Activated CD4-positive, alpha-beta T cell treated with anti-CD3 and anti-CD28 coated beads for 48 hours (primary cell): Measurements from ENCODE around the gene PPP2R1B.
"Not testable (repeated sequence)": the region's sequence is repeated elsewhere in the genome, so short reads cannot be mapped to it uniquely, and the experiment has no call there.

Source experiments
- DNase-seq: peaks from one replicate; pipeline ENCODE4 v3.0.0-alpha.2; 2020

Gene PPP2R1B

DNA sequence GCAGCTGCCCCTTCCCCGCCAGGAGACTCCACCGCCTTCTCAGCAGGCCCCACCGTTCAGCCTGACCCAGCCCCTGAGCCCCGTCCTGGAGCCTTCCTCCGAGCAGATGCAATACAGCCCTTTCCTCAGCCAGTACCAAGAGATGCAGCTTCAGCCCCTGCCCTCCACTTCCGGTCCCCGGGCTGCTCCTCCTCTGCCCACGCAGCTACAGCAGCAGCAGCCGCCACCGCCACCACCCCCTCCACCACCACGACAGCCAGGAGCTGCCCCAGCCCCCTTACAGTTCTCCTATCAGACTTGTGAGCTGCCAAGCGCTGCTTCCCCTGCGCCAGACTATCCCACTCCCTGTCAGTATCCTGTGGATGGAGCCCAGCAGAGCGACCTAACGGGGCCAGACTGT, 42.6 kb downstream of the PPP2R1B start:
- DNase-seq: no peak

DNA sequence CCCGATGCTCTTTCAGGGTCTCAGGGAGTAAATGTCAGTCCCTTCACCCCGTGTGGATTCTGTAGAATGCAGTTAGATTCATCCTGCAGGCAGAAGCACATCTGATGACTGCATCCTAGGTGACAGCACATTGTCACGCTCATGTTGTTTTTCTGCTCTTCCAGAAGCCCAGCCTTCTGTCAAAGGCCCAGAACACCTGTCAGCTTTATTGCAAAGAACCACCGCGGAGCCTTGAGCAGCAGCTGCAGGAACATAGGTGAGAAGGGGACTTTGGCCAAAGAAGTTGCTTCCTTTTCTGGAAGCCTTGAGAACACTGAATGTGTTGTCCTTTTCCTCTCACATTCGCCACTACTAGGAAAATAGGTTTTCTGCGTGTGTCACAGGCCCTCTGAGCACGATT, 43.7 kb downstream of the PPP2R1B start:
- DNase-seq: no peak

DNA sequence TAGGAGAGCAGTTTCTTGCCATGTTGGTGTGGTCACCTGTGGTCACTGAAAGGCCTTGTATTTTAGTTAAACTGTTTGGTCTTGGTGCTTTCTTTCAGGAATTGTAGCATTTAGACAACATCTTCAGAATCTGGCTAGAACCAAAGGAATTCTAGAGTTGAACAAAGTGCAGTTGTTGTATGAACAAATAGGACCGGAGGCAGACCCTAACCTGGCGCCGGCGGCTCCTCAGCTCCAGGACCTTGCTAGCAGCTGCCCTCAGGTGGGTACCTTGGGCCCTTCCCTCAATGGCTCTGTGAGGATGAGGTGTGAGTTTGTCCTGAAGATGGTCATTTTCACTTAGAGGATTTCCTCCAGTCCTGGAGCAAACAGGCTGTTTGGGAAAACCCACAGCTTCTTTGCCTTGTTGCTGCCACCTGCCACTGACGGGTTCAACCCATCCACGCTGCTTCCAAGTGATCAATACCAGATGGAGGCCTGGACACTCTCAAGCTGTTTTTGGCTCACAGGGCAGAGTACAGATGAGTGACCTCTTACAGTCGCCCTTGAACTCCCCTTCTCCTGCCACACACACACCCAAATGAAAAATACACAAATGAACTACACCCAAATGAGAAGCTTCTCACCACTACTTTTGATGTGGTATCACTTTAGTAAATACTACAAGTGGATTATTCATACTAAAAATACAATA, 45.2 kb downstream of the PPP2R1B start:
- no peak for DNase-seq

DNA sequence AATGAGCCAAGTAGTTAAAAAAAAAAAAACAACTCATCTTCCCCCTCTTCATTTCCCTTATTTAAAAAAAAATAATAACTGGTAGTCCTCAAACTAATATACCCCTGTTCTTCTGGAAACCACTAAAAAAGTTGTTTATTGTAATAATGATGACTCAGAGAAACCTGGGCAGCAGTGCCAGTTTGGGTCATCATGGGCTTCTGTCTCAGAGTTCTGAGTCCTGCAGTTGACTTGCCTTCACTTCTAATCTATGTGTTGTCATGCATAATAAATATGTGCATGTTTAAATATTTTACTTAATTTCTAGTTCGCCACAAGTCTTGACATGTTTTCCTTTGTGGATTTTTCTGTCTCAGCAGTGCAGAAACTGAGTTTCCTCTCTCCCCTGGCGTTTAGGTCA, 46.8 kb downstream of the PPP2R1B start:
- DNase-seq: no peak

DNA sequence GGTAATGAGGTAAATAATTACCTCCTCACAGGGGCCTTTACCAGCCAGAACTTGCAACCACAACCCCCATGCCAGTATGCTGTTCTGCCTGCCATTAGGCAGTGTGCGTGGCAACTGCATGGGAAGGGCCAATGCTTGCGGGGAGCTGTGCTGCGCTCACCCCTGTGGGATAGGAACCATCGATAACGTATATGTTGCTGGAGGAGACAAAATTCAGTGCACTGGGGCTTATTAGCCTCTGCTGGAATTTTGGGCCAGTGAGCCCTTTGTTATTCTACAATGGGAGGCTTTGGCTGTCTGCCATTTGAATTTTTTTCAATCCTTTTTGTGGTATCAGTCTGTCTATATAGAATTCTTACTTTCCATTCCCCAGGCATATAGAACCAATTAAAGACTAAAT, 47.3 kb downstream of the PPP2R1B start:
- no peak for DNase-seq

DNA sequence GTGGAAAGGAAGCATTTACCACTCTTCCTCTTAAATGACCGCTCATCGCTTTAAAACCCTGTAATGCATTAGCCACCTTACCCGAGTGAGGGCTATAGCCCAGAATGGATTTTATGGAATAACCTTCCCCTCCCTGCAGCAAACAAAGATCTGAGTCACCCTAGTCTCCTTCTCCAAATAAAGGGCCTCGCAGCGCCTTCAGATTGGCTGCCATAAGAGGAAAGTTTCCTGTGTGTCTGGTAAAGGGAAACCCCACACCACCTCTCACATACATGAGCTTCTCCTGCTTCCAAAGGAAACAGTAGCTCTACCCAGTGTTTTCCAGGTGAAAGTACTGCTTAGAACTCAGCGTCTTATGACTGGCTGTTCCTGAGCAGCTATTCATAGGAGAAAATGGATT, 47.8 kb downstream of the PPP2R1B start:
- DNase-seq: no peak

DNA sequence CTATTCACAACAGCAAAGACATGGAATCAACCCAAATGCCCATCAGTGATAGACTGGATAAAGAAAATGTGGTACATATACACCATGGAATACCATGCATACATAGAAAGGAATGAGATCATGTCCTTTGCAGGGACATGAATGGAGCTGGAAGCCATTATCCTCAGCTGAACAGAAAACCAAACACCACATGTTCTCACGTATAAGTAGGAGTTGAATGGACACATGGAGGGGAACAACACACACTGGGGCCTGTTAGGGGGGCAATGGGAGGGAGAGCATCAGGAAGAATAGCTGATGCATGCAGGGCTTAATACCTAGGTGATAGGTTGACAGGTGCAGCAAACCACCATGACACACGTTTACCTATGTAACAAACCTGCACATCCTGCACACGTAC, 48.5 kb downstream of the PPP2R1B start:
- DNase-seq: not testable (repeated sequence)

DNA sequence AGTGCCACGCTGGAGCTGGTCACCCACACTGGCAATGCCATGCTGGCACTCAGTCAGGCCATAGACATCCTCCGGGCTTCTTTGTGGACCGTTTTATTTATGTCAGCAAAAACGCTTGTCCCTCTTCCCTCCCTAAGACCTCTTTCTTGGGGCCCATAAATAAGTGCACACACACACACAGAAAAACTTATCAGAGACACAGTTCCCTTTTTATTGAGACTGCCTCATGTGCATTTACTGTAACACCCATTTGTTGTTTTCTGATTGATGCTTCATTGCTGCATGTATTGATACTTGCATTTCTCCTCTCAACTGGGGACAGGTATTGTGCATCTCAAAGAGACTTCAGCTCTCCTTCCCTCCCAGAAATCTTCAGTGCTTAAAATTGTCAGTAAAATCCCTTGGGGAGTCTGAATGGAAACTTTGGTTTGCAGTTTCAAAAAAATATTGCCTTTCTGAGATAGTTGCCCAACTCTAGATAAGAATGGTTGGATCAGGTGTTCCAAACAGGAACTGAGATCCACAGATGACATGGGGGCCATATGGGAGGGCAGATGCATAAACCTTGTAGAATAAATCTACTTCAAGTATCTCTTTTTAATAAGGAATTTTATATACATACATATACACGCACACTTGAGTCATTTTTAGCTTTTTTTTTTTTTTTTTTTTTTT, 50.9 kb downstream of the PPP2R1B start:
- DNase-seq: no peak

DNA sequence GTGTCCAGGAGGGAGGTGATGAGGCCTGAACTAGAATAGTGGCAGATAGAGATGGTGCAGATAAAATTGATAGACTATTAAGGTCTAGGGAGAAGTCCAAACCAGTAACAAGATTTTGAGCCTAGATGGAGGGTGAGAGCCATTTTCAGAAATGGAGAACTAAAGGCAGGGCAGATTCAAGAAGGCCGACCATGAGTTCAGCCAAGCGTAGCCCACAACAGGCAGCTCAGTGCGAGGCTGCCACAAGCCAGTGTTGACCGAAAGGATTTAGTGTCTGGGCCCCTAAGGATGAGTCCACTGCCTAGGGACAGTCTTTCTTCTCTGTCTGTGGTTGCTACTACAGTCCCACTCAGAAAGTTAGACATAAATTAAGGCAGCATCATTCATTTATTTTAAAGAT, 51.7 kb downstream of the PPP2R1B start:
- DNase-seq: no peak

DNA sequence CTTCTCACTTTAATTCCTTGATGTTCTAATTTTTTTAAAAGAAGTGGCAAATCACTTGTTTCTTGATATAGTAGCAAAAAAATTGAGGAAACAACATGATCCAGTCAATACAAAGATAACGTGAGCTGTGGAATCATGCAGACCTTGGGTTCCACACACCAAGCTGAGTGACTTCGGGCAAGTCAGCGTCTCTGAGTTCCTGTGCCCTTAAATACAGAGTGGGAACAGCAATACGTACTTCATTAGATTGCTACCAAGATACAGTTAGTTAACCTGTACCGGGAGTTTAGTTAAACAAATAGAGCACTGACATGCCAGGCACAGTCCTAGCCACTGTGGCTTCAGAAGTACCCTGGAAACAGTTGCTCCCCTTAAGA, 58.5 kb downstream of the PPP2R1B start:
- no peak for DNase-seq

DNA sequence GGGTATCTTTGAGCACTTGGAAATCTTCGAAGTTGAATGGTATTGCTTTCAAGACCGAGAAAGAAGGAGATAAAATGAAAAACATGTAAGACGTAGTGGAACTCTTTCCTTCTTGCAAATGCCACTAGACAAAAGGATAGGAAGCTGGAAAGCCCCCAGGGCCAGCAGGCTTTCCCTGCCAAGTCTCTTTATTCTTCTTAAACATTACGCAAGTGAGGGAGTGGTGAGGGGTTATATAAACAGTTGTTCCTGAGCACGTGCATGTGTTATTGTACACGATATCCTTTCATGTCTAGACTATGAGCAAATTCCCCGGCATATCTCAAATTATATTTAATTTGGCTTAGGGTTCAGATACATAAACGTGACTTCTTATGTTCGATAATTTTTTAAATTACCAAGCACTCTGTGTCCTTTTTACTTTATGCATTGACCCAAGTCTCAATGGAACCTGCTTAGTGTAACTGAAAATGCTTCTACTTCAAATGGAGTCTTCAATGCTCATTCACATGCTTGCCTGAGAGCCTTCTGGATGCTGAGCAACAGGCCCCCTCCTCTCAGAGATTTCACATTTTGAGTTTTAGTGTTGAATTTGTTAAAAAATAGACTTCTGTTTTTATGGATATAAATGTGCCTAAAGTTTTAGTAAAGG, 59.0 kb downstream of the PPP2R1B start:
- DNase-seq: no peak

DNA sequence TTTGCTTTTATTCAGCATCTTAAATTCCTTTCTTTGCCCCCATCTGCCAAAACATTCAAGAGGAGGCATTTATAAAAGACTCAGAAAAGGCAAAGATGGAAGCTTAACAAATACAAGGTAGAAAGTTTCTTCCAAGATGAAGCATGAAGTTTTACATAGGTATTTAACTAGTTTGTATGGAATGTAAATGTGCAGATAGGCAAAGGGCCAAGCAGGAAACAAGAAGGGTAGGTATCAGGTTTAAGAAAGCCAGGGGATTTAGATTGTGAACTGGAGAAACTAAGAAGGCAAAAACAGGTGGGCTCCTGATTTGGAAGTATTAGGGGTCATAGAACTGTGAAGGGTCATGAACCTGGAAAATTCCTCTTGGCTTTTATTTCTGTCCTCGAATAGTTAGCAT, 62.6 kb downstream of the PPP2R1B start:
- DNase-seq: no peak

DNA sequence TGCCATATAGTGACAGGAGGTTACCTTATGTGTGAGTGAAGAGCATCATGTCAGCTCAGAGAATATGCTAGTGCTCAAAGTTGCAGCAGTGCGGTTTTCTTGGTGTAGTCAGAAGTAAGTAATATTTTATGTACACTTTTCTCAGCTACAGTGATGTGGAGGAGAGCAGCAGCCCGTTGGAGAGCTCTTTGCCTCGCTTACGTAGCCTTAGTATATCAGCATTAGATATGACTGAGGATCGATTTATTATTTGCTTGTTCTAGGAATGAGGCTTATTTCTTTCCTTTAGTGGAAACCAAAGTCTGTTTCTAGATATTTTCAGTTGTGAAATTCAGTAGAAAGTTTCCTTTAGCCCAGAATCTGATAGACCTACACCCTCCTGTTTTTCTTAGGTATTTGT, 63.6 kb downstream of the PPP2R1B start:
- DNase-seq: no peak

DNA sequence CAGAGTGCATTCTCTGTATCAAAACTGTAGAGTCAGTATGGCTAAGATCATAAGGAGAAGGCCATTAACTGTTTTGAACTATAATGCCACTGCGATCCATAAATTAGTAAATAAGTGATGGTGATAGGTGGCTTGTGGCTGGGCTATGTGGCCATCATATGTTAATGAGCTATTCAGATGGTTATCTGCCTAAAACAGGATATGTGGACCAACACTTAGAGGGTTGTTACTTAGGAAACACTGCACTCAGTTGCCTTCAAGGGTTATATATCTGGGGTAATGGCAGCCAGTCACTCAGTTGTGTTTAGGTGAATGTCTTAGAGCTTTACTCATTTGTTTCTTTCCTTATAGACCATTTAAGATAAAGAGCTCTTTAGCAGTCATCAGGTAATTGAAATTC, 66.0 kb downstream of the PPP2R1B start:
- DNase-seq: no peak

DNA sequence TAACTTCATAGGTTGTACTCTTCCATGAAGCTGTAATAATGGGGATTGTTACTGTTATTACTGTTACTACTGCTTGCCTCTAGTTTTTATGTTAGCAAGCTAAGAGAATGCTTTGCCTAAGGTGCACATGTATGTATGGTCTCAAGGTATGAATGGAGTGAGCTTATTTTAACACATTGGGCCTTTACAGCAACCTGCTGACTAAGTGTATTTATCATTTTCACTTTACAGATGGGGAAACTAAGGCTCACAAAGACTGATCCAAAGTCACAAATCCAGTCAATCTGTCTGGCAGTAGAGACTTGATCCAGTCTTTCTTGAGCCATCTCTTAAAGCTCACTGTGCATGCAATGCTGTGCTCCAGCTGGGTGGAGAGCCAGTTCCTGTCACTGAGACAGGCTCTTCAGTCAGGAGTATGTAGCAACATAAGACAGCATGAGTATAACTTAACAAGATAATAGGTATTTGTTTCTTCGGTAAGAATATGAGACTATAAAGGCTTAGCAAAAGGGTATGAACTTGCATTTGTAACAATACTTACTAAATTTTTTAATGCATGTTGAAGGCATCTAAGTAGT, 66.5 kb downstream of the PPP2R1B start:
- DNase-seq: no peak

DNA sequence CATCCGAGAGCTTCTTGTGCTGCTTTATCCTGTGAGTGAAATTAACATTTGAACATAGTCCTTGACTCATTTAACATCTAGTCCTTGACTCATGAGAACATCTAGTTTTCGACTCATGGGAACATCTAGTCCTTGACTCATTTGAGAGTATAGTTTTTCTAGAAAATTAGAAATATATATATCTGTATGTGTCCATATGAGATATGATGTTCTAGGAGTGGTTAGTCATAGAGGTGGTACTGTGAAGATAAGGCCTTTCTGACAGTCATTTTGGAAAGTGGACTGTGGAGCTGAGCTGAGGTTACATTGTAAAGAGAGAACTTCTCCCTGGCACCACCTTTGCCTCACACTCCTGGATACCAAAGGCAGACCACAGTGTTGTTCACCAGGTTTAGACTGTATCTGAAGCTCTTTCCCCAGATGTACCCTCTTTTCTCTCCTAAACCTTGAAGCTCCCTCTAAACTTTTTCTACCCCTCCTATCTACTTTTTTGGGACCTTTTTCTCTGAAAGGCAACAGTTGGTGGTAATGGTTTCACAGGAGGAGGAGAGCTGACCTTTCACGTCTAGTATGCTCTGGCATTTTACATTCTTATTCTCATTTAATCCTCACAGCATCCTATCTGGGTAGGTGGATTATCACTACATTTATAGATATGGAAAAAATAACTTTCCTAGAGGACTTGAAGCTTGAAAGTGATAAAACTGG, 67.2 kb downstream of the PPP2R1B start:
- peak; percentile 12 for DNase-seq

DNA sequence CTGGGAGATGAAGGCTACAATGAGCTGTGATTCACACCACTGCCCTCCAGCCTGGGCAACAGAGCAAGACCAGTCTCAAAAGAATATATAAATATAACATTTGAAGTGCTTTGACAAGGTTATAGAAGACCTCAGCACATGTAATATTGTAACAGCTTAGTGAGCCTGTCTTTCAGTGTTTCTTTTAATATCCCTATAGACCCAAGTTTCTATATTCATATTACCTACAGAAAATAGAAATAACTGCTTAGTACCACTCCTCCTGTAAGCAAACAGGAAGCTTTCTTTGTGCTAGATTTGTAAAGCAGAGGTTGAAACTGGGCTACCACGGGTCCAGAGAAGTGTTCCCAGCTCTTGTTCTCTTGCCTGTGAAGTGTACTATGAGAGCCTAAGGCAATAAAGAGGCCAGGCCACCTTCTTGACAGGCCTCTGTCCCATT, 68.2 kb downstream of the PPP2R1B start:
- DNase-seq: no peak

DNA sequence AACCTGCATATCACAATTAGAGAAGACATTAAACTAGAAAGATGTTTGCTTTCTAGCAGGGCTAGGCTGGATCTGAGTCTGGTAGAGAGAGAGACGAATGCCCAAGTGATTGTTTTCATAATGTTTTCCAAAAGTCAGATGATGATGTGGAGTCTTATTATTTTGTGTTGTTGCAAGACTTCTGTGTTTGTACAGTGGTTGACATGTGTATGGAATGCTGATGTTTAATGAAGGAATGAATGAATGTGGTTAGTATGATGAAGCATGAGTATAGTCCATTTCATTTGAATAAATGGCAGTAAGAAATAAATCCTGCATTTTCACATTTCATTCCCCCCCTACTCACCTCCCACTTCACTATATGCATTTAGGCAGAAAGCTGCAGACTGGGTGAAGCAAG, 69.6 kb downstream of the PPP2R1B start:
- DNase-seq: no peak

DNA sequence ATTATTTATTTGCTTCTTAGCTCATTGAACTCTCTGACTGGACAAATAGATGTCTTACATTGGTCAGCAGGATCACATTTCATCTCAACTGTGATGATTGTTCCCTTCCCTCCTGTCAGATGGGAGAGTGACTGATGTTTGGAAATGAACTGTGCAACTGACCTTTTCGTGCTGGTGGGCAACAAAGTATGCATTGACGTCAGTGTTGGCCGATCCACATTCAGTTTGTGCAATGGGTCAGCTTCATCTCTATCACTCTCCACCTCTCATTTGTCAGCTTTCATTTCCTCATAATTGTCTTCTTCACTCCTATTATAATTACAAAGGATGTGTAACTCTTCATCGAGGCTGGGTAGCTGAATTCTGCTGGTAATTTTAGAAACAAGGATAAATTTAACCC, 71.3 kb downstream of the PPP2R1B start:
- DNase-seq: no peak

DNA sequence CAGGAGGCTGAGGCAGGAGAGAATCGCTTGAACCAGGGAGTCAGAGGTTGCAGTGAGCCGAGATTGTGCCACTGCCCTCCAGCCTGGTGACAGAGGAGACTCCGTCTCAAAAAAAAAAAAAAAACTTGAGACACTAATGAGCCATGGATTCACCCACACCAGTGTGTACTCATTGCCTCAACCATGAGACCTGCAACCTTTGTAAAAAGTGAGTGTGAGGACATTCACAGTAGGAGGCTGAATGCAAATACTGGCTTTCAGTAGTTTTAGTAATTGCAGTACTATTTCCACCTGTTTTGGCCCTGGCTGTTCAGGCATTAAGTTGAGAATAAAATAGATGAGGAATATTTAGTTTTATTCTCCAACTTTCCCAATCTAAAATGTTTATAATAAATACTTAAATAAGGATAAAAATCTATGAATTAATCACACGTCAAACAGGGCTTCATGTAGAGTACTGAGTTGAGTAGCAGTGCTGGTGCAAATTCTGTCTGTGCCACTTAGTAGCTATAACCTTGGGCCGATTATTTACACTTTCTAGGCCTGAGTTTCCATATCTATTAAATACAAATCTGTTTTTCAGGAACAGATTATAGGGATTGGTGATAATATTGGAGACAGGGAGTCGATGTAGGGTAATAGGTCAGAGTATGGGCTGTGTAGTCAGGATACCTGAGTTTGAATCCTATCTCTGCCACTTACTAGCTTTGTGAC, 72.8 kb downstream of the PPP2R1B start:
- no peak for DNase-seq

DNA sequence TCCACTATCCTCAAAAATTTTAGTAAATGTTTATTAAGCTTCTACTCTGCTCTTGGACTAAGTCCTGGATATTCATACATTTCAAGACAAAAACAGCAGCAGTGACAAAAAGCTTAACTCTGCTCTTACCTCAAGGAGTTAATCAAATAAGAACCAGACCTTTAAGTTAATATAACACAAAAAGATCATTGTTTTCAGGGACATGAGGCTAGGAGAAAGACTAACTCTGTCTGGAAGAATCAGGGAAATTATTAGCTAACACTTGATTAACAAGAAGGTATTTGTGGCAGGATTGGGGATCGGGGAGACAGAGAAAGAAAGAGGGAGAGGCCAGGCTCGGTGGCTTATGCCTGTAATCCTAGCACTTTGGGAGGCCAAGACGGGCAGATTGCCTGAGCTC, 74.4 kb downstream of the PPP2R1B start:
- no peak for DNase-seq

DNA sequence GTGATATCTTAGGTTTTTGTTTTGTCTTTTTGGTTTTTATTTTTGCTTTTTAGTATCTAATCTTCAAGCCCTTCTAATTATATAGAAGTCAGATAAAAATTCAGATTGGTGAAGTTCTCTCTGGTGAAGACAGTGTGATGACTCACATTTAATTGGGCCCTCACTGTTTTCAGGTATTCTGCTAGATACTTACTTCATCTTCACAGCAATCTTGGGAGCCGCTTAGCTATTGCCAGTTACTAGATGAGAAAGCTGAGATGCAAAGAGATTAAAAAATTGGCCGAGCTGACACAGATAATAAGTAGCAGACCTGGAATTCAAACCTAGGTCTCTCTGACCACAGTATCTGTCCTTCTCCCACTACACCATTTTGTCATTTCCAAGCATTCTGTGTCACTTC, 75.0 kb downstream of the PPP2R1B start:
- DNase-seq: no peak

DNA sequence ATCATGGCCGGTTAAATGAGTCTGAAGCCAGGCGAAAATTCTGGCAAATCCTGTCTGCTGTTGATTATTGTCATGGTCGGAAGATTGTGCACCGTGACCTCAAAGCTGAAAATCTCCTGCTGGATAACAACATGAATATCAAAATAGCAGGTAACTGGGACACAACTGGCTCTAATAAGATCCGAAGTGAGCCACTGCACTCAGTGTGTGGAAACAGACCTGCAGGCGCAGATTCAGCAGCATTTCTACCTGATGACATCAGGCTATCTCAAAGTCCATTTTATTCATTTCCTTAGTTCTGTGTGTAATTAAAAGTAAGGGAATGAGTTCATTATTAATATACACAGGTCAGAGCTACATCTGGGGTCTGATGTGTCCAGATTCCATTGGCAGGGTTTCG, 78.2 kb downstream of the PPP2R1B start:
- no peak for DNase-seq
